CD4-positive, alpha-beta T cell (primary cell): ENCODE results near the gene LIMK2. TPM values are rescaled to one million over a fixed set of nuclear protein-coding genes. Genes with fewer than 3 reads are reported as not detected.

Experiments
- ATAC-seq: fragments of 200-7000 bp; cut with Tn5 transposase; one replicate; pipeline ENCODE4 v1.10.0; 2022; ENCODE audit warnings: mild to moderate bottlenecking; ENCODE audit not compliant: poor library complexity
- CTCF ChIA-PET: fragments of 350-600 bp; sonication (Branson Sonifier 250); formaldehyde crosslinking; loops from one replicate; lab custom pipeline; 2021; ENCODE audit warnings: antibody characterized with exemption, inconsistent platforms; lab: Charles Lee
- POLR2A ChIA-PET: fragments of 350-600 bp; sonication (Branson Sonifier 250); formaldehyde crosslinking; loops from one replicate; lab custom pipeline; 2021; ENCODE audit warnings: antibody characterized with exemption, inconsistent platforms; lab: Charles Lee
- DNase-seq, 14 experiments: peaks; one replicate each; pipeline ENCODE4 v3.0.0-alpha.2; 2013 to 2020; ENCODE audit warnings: mixed read lengths in 2 of 14
- H3K27ac ChIP-seq, 2 donors: one replicate each; pipeline versions ENCODE4 v1.5.1 to v1.7.0; 2013; ENCODE audit warnings: low read length in 2 of 2, low read depth in 1 of 2, mild to moderate bottlenecking in 1 of 2
- H3K27me3 ChIP-seq, 2 experiments: 1 replicate in 1 of 2; 2 replicates in 1 of 2; pipeline versions ENCODE4 v1.6.1 to v1.7.0; 2013; ENCODE audit warnings: low read length in 2 of 2, control low read depth in 1 of 2, mild to moderate bottlenecking in 1 of 2, moderate library complexity in 1 of 2; ENCODE audit not compliant: insufficient read depth in 2 of 2, control insufficient read depth in 1 of 2
- H3K36me3 ChIP-seq: one replicate; pipeline ENCODE4 v1.6.1; 2013; ENCODE audit warnings: low read length, control low read depth; ENCODE audit not compliant: insufficient read depth
- H3K4me1 ChIP-seq: one replicate; pipeline ENCODE4 v1.6.1; 2013; ENCODE audit warnings: low read length, control low read depth; ENCODE audit not compliant: insufficient read depth
- H3K4me3 ChIP-seq: one replicate; pipeline ENCODE4 v1.5.1; 2013; ENCODE audit warnings: mild to moderate bottlenecking, low read length, moderate library complexity
- H3K9me3 ChIP-seq, 2 experiments: 1 replicate in 1 of 2; 2 replicates in 1 of 2; pipeline versions ENCODE4 v1.6.1 to v1.7.0; 2013; ENCODE audit warnings: low read length in 2 of 2, mild to moderate bottlenecking in 2 of 2, control low read depth in 1 of 2, moderate library complexity in 1 of 2; ENCODE audit not compliant: control insufficient read depth in 1 of 2, insufficient read depth in 1 of 2
- H3K27ac Mint-ChIP-seq: one replicate; pipeline ENCODE4 v1.8.0; 2020; ENCODE audit warnings: mixed read lengths
- H3K27me3 Mint-ChIP-seq: one replicate; pipeline ENCODE4 v1.8.0; 2021; ENCODE audit warnings: mixed read lengths
- H3K36me3 Mint-ChIP-seq: one replicate; pipeline ENCODE4 v1.8.0; 2021; ENCODE audit warnings: low read depth, mixed read lengths
- H3K4me1 Mint-ChIP-seq: one replicate; pipeline ENCODE4 v1.8.0; 2021; ENCODE audit warnings: low read depth, mixed read lengths
- H3K4me3 Mint-ChIP-seq: one replicate; pipeline ENCODE4 v1.8.0; 2020; ENCODE audit warnings: mild to moderate bottlenecking, mixed read lengths
- H3K9me3 Mint-ChIP-seq: one replicate; pipeline ENCODE4 v1.8.0; 2020; ENCODE audit warnings: mixed read lengths
- CTCF ChIP-seq: fragments of 200-600 bp; IDR thresholded peaks from one replicate; pipeline ENCODE4 v1.8.0; 2022; ENCODE audit warnings: antibody characterized with exemption, mild to moderate bottlenecking
- intact Hi-C, 2 experiments: fragments of 100-400 bp; cut with DNase I in 1 of 2; cut with micrococcal nuclease in 1 of 2; formaldehyde crosslinking; loops; one replicate each; pipeline versions ENCODE4 v1.15.1 to v1.9.0; 2023 to 2025; cut with DNase I, micrococcal nuclease
- total RNA-seq, 174 experiments: library from RNA in 2 of 174; stranded (reverse) in 2 of 174; gene quantifications; one replicate each; pipeline ENCODE4 v1.2.3 and lab custom pipeline; 2021 to 2026

The LIMK2 gene
- total RNA-seq, 2 experiments from 2014 or later = 13.1 to 14.6 TPM

DNA sequence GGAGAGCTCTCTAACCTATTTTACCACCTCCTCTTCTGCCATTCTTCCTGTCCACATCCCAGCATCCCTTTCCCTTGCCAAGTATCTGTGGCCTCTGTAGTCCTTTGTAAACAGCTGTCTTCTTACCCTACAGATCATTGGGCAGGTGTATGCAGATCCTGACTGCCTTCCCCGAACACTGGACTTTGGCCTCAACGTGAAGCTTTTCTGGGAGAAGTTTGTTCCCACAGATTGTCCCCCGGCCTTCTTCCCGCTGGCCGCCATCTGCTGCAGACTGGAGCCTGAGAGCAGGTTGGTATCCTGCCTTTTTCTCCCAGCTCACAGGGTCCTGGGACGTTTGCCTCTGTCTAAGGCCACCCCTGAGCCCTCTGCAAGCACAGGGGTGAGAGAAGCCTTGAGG, 62.9 kb downstream of the LIMK2 start:
- Histone ChIP-seq H3K4me3 (no peak overlapping the region), H3K27me3 (no peaks in the 10 kb centered on the region), H3K36me3 (peaks cover 55% of the 10 kb centered on the region), H3K4me1 (peaks cover 82% of the 10 kb centered on the region), H3K9me3 (no peaks in the 10 kb centered on the region), H3K27ac (peak overlapping the region; percentile 33 to 46)
- intact Hi-C loops = loop anchor here in 1 of 2 experiments (10.0 kb wide), 1 partner anchor 190 kb away; the partner anchor contains the start of gene SMTN
- ChIA-PET POLR2A (interaction anchor here (0.9 to 20.9 kb wide), 5 partner anchors 7 to 71 kb away, joined by 3 to 1064 read pairs (median 3); partner anchors contain the start of genes PATZ1 and PIK3IP1), CTCF (no interaction called here)
- no peak for TF ChIP-seq CTCF
- H3K4me3 Mint-ChIP-seq = peak overlapping the region; percentile 39
- no peak for ATAC-seq
- no peaks in the 10 kb centered on the region for H3K27me3 Mint-ChIP-seq
- peaks cover 74% of the 10 kb centered on the region for H3K36me3 Mint-ChIP-seq
- no peaks in the 10 kb centered on the region for H3K9me3 Mint-ChIP-seq
- H3K27ac Mint-ChIP-seq = peak overlapping the region; percentile 88
- peaks cover 87% of the 10 kb centered on the region for H3K4me1 Mint-ChIP-seq
- peak in 1 of 14 experiments; percentile 4 for DNase-seq

DNA sequence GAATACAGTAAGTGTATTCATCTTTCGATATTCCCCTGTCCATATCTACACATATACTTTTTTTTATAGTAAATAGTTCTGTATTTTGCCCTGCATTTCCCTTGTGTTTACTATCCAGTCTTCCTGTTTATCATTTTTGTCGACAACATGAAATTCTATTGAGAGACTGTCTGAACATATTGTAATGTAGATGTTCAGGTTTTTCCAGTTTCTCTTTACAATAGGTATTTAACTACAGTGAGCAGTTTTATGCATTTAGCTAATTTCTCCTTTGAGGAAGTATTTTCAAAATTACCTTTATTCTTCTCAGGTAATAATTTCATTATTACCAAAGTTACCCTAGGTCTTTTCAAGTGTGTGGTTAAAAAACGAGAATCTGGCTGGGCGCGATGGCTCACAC, 63.5 kb downstream of the LIMK2 start:
- Mint-ChIP-seq H3K36me3 (peaks cover 76% of the 10 kb centered on the region), H3K4me1 (peaks cover 87% of the 10 kb centered on the region), H3K9me3 (no peaks in the 10 kb centered on the region), H3K27me3 (no peaks in the 10 kb centered on the region), H3K27ac (peak overlapping the region; percentile 88), H3K4me3 (peak overlapping the region; percentile 49)
- Histone ChIP-seq H3K27ac (peak overlapping the region in 1 of 2 donors; percentile 33), H3K4me1 (peaks cover 82% of the 10 kb centered on the region), H3K4me3 (no peak overlapping the region), H3K36me3 (peaks cover 60% of the 10 kb centered on the region), H3K27me3 (no peaks in the 10 kb centered on the region), H3K9me3 (no peaks in the 10 kb centered on the region)
- DNase-seq (no peak), ATAC-seq (no peak)
- ChIA-PET POLR2A (interaction anchor here (0.9 to 20.9 kb wide), 5 partner anchors 7 to 71 kb away, joined by 3 to 1064 read pairs (median 3); partner anchors contain the start of genes PATZ1 and PIK3IP1), CTCF (interaction anchor here (4.8 kb wide), 1 partner anchor 16 kb away, joined by 27 read pairs; the partner anchor contains the start of gene PIK3IP1)
- intact Hi-C loops = loop anchor here in 1 of 2 experiments (10.0 kb wide), 1 partner anchor 191 kb away; the partner anchor contains the start of gene SMTN
- TF ChIP-seq CTCF = no peak

GRCh38 chr22:31276426-31277167, 64.5 kb downstream of the LIMK2 start:
- Histone ChIP-seq H3K27ac (peak overlapping the region in 1 of 2 donors; percentile 4), H3K9me3 (no peaks in the 10 kb centered on the region), H3K36me3 (peaks cover 71% of the 10 kb centered on the region), H3K27me3 (no peaks in the 10 kb centered on the region), H3K4me1 (peaks cover 82% of the 10 kb centered on the region), H3K4me3 (no peak overlapping the region)
- intact Hi-C loops = loop anchor here in 1 of 2 experiments (10.0 kb wide), 1 partner anchor 192 kb away; the partner anchor contains the start of gene SMTN
- Mint-ChIP-seq H3K27me3 (no peaks in the 10 kb centered on the region), H3K4me1 (peaks cover 88% of the 10 kb centered on the region), H3K9me3 (no peaks in the 10 kb centered on the region), H3K27ac (peak overlapping the region; percentile 98), H3K4me3 (peak overlapping the region; percentile 56), H3K36me3 (peaks cover 83% of the 10 kb centered on the region)
- no peak for TF ChIP-seq CTCF
- no peak for ATAC-seq
- DNase-seq = peak in 2 of 14 experiments; percentile 17 to 31
- POLR2A ChIA-PET = interaction anchor here (0.6 to 20.9 kb wide), 11 partner anchors 6 to 853 kb away, joined by 3 to 1064 read pairs (median 4); partner anchors contain the start of genes LIMK2, PATZ1, PIK3IP1 and SELENOM
- CTCF ChIA-PET = interaction anchor here (0.9 to 4.8 kb wide), 3 partner anchors 8 to 37 kb away, joined by 3 to 27 read pairs (median 16); partner anchors contain the start of gene PIK3IP1
